SK-N-SH (cell line): Measurements from ENCODE around the gene RRP8.

Experiments
- CTCF ChIP-seq: fragments of 200-600 bp; sonication (generic); IDR thresholded peaks from 2 replicates; pipeline ENCODE4 v1.6.1; 2017; ENCODE audit warnings: antibody characterized with exemption, mild to moderate bottlenecking, moderate library complexity
- EP300 ChIP-seq, 2 experiments: IDR thresholded peaks; 2 replicates each; pipeline versions ENCODE4 v1.4.0 to v1.6.1; 2012; ENCODE audit warnings: borderline replicate concordance in 1 of 2, low read depth in 1 of 2, low read length in 1 of 2
- EZH2phosphoT487 ChIP-seq: fragments of 200-600 bp; sonication (generic); IDR thresholded peaks from 2 replicates; pipeline ENCODE4 v1.6.1; 2017; ENCODE audit warnings: low read depth, mixed run types, mild to moderate bottlenecking, antibody characterized with exemption, moderate library complexity, borderline replicate concordance
- GABPA ChIP-seq: IDR thresholded peaks from 2 replicates; pipeline ENCODE4 v1.4.0; 2012; ENCODE audit warnings: low read depth, mild to moderate bottlenecking
- JUND ChIP-seq: IDR thresholded peaks from 2 replicates; pipeline ENCODE4 v1.4.0; 2012
- MEF2A ChIP-seq: IDR thresholded peaks from 2 replicates; pipeline ENCODE4 v1.4.0; 2012; ENCODE audit warnings: low read depth, borderline replicate concordance
- POLR2AphosphoS5 ChIP-seq: IDR thresholded peaks from 2 replicates; pipeline ENCODE4 v1.6.1; 2012; ENCODE audit warnings: low read depth, low read length
- REST ChIP-seq: IDR thresholded peaks from 2 replicates; pipeline ENCODE4 v1.6.1; 2012; ENCODE audit warnings: mild to moderate bottlenecking, low read depth, low read length, moderate library complexity
- YY1 ChIP-seq: IDR thresholded peaks from 2 replicates; pipeline ENCODE4 v1.4.0; 2012; ENCODE audit warnings: low read depth, mild to moderate bottlenecking
- TF ChIP-seq, protein P1 (sequence below): IDR thresholded peaks from 2 replicates; pipeline ENCODE4 v1.4.0; 2012; ENCODE audit warnings: low read depth

DNA sequence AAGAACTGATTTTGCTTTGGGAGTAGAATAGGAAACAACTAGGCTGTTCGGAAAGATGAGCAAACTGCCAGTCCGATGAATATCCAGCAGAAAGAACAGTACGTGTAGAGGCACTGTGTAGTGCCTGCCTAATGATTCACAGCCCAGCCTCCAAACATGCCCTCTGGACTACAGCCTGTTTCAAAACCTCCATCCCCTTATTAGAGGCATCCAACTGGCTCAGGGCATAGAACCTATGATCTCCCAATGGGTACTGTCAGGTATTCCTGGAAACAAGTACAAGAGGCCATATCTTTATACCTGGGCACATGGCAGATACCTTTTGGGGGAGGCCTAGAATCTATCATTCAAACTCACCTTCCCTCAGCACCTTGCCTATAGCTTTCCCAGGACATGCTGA lies 4.9 kb downstream of the RRP8 start:
- TF ChIP-seq GABPA (no peak), CTCF (no peak), YY1 (no peak), REST (no peak), POLR2AphosphoS5 (no peak), JUND (no peak), MEF2A (no peak), EP300 (IDR thresholded peaks at IDR 0.05; ENCODE audit: borderline replicate concordance in 1 of 2, low read depth in 1 of 2, low read length in 1 of 2) (no peak), EZH2phosphoT487 (no peak)
- TF ChIP-seq, protein P1, sequence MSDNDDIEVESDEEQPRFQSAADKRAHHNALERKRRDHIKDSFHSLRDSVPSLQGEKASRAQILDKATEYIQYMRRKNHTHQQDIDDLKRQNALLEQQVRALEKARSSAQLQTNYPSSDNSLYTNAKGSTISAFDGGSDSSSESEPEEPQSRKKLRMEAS: no peak
